Fibroblast of the conjunctiva (primary cell): Measurements from ENCODE around the gene NRTN.

Experiments used
- DNase-seq: peaks from one replicate; pipeline ENCODE4 v3.0.0-alpha.2; 2010; ENCODE audit warnings: low read depth

Gene NRTN

DNA sequence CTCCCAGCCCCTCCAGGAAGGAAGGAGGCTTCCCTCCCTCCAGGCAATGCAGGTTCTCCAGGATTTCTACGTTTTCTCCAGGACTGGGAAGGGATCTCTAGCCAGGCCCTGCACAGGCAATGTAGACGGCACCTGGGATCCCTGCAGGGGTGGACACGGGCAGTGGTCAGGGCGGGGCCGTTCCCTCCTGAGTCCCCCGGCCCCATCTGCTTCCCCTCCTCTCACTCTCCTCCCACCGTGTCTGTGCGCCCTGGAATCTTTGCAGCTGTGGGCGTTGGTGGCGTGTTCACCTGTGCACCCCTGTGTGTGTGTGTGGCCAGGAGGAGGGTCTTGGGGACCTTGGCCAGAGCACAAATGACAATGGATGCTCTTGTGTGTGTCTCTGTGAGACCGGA lies 10.0 kb downstream of the NRTN start:
- no peak for DNase-seq

DNA sequence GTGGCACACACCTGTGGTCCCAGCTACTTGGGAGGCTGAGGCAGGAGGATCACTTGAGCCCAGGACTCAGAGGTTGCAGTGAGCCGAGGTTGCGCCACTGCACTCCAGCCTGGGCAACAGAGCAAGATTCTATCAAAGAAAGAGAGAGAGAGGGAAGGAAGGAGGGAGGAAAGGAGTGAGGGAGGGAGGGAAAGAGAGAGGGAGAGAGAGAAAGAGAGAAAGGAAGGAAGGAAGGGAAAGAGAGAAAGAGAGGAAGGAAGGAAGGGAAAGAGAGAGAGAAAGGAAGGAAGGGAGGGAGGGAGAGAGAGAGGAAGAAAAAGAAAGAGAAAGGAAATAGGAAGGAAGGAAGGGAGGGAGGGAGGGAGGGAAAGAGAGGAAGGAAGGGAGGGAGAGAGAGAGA lies 12.4 kb downstream of the NRTN start:
- DNase-seq = no peak

DNA sequence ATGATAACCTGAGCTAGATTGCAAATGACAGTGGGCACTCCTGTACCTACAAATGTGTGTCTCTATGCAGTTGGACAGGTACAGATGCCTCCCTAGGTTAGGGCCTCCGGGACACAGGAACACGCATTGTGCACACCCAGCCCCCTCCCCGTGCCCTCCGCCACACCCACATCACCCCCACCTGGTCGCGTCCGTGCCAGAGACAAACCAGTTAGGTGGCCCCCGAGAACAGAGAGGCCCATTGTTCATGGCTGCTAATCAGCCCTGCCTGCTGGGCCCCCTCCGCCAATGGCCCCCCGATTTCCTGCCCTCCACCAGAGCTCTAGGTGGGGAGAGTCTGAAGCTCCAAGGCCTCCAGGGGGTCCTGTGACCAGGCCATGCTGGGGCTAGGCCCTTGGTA lies 13.7 kb downstream of the NRTN start:
- DNase-seq = no peak

DNA sequence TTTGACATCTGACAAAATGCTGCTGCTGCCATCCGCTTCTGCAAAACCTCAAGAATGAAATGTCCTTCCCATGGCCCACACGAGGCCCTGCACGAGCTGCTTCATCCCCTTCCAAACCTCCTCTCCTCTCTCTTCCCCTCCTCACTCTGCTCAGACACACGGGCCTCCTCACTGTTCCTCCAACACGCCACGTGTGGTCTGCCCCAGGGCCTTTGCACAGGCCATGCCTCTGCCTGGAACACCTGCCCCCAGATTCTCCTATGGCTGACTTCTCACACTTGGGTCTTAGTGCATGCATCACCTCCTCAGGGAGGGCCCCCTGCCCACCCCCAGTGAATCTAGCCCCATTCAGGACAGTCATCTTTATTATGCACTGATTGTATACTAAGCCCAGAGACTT lies 15.9 kb downstream of the NRTN start:
- DNase-seq = no peak

DNA sequence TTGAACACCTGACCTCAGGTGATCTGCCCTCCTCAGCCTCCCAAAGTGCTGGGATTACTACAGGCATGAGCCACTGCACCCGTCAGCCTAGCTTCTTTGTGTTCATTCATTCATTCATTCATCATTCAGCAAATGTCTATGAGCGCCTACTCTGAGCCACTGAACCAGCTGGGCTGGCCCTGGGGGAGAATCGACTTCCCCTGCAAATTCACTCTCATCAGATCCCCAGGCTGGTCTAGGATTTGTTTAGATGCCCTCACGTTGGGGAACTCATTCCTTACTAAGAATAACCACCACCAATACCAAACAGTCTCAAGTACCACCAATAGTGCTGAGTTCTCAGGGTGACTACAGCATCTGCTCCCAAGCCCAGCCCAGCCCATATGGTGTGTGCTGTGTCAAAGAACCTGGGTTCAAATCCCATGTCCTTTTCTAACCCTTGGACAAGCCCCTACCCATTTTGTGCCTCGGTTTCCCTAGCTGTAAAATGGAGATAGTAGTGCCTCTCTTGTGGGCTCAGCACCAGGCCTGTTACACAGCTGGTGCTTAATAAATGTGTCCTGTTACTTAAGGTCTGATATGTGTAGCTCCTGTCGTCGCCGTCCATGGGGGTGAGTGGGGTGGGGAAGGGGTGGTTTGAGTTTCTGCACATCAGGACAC lies 16.8 kb downstream of the NRTN start:
- DNase-seq = no peak

DNA sequence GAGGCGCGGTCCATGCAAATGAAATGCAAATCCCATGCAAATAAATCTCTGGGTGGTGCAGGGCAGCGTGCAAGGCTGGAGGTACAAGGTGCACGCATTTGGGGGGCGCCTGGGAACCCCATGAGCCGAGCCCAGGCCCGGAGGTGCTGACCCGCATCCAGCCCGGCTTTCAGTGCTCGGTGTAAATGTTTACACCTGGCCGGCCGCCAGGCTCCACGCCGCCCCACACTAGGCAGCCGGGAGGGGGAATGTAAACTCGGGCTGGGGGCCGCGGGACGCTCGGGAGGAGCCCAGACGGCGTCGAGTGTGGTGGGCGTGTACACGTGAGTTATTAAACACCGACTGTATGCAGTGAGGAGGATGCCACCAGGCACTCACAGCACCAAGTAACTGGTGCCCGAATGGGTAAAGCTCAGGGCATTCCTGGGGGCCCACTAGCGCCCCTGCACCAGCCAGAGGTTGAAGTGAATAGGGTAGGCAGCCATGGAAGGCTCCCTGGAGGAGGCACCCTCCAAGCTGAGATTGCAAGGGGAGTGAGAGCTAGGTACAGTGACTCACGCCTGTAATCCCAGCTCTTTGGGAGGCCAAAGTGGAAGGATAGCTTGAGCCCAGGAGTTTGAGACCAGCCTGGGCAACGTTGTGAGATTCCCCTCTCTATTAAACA lies 17.4 kb downstream of the NRTN start:
- no peak for DNase-seq

DNA sequence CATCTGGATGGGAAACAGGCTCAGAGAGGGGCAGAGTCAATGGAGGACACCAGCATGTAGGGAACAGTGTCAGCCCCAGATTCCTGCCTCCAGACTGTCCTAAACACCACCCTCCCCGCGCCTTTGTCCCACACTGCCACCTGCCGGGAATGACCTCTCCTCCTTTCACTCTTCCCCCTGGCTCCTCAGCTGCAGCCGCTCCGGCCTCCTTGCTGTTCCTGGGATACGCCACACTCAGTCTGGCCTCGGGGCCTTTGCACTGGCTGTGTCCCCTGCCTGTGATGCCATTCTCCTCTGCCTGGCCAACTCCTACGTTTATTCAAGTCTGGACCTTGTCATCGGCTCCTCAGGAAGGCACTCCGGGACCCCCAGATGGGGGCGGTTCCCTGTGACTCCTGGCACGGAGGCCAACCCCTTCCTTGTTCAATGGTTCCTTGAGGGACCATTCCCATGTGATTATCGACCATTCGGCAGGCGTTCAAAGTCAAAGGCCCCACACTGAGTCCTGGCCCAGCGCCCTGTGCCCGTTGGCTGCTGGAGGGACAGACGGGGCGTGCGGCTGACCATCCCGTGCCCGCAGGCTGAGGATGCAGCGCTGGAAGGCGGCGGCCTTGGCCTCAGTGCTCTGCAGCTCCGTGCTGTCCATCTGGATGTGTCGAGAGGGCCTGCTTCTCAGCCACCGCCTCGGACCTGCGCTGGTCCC lies 18.9 kb downstream of the NRTN start:
- DNase-seq = no peak

DNA sequence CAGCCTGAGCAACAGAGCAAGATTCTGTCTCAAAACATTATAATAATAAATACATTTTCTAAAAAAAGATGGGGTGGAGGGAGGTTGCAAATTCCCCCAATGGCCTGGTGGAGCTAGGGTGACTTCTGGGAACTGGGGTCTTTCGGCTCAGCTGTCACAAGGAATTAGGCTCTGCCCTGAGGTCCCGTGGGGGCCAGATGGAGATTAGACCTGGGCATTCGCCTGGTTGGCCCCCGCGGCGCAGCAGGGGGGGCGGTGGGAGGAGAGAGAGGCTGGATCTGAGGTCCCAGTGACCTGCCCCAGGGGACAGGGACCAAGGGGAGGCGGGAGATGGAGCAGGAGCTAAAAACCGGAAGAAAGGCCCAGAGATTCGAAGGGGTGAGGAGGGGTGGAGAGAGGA lies 19.9 kb downstream of the NRTN start:
- no peak for DNase-seq

DNA sequence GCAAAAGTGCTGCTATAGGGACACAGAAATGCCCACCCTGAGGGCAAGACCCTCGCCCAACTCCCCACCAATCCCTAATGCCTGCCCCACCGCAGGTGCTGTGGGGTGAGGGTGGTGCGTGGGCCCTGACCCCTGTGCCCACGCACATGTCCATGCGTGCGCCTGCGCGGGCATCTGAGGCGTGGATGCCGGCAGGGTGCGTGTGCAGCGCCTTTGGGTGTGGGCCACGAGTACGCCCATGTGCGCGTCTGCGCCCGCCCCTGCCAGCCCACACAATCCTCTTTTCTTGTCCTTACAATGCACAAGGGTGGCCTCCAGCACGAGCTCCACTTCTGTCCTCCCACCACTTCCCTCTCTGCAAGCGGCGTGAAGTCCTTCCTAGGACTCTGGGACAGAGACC lies 20.3 kb downstream of the NRTN start:
- no peak for DNase-seq

DNA sequence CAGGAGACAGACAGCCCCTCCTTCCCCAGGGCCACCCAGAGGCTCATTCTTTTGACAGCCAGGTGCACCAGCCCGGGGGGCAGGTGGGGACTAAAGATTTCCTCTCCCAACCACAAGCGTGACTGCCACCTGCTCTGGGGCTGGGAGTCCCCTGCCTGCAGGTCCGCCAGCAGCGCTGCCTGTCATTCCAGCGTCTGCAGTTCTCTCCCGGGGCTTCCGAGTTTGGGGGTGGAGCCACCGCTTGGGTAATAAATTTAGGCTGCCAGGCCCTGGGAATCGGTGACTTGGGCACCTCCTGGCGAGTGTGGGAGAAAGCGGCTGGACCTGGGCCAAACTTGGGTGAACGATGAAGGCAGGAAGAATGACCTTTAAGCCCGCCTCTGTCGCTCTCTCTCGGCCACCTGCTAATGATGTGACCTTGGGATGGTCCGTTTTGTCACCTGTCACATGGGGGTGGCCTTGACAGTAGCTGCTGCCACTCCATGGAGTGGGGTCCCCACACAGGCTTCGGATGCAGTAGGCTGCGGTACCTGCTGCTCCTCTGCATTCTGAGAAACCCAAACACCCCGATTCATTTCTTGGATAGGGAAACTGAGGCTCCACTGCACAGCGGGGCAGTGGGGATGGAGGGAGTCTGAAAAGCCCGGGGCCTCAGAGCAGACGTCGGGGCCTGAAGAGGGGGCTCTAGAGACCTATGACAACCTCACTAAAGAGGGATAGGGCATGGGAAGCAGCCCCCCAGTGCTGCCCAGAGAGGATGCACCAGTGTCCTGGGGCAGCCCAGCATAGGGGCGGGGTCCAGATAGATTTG lies 21.9 kb downstream of the NRTN start:
- DNase-seq = no peak

DNA sequence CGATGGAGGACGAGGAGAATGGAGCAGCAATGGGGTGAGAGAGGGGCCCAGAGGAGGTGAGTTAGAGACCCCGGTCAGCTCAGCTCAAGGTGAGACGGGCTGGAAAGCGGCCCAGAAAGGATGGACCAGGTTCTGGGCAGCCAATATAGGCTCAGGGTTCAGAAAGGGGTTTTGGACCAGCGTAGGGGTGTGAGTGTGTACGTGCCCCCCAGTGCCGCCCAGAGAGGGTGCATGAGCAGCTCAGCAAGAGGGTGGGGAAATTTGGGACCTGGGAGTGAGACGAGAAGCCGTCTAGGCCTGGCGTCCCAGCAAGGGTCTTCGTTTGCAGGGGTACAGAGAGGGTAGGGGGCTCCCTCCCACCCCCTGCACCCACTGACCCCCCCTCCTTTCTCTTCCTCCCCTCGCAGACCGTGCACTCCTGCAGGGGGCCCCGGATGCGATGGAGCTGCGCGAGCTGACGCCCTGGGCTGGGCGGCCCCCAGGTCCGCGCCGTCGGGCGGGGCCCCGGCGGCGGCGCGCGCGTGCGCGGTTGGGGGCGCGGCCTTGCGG lies 22.5 kb downstream of the NRTN start:
- DNase-seq = no peak

DNA sequence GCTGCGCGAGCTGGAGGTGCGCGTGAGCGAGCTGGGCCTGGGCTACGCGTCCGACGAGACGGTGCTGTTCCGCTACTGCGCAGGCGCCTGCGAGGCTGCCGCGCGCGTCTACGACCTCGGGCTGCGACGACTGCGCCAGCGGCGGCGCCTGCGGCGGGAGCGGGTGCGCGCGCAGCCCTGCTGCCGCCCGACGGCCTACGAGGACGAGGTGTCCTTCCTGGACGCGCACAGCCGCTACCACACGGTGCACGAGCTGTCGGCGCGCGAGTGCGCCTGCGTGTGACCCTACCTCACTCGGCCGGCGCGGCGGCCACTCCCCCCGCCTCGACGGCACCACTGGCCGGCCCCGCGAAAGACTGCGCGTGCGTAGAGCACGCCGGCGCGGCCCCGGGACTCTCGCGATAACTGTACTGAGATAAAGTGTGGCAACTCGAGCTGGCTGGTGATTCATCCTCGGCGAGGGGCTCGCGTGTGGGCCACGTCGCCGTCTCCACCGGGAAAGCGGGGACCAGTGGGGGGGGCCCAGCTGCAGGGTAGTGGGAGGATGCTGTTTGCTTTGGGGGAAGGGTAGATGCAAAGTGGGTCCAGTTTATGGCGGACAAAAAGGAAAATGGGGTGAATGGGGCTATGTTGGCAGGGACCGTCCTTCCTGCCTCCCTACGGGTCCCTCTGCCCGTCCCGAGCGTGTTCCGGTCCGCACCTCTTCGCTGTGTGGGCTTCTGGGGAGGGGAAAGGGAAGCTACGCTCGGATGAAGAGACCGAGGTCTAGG lies 23.2 kb downstream of the NRTN start:
- DNase-seq = peak; percentile 85

DNA sequence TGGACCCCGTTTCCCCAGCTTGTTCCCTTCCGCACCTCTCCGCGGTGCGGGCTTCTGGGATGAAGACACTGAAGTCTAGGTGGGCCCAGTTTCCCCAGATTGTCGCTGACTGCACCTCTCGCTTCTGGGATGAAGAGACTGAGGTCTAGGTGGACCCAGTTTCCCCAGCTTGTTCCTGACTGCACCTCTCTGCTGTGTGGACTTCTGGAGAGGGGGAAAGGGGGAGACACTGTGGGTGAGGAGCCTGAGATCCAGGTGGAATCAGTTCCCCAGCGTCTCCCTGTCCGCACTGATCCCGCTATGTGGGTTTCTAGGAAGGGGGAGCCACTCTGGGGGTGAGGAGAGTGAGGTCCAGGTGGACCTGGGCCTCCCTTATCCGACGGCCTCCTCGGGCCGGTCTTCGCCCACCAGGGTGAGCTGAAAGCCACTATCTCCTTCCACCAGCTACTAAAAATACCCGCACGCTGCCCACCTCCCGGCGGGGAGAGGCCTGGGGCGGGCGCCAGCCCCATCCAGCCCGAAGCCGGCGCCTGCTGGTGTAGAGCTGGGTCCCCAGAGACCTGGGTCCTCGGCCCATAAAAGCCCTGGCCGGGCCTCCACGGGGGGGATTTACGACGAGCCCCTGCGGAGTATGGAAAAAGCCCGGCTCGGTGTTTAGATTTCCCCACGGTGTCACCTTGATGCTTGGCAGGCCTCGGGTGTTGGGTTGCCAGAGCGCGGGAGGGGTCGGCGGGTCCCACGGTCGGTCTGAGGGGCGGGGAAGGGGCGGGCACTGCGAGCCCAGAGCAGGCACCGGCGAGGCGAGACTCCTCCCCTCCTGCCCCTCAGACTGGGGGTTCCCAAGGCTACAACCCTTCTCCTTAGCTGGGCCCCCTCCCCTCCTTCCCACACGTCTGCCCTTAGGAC lies 24.0 kb downstream of the NRTN start:
- DNase-seq = no peak

DNA sequence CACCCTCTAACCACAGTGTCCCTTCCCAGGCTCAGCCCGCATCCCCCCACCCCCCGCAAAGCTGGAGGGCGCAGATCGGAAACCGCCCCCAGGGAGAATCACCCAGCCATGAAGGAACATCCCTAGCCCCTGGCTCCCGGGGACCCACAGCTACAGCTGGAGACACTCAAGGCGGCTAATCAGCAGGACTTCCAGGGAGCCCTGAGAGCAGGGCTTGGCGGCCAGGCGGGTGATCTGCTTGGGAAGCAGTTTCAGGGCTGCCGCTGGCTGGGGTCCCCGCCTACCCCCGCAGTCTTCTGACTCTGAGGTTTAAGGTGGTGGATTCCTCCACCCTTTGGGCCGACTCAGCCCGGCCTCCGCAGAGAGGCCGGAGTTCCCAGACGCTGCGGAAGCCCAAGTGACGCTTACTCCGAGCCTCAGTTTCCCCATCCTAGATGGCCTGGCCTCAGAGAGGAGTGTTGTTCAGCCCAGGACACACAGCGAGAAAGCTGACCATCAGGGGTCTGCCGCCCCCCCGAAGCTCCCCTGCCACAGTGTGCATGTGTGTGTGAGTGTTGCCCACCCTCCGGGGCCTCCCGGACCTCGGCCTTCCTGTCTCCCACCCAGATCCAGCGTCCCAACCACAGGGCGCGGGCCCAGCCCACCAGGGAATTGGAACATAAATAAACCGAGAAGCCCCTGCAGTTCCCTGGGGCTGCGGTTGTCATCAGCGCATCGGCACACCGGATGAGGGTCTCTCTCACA lies 24.9 kb downstream of the NRTN start:
- DNase-seq = no peak

DNA sequence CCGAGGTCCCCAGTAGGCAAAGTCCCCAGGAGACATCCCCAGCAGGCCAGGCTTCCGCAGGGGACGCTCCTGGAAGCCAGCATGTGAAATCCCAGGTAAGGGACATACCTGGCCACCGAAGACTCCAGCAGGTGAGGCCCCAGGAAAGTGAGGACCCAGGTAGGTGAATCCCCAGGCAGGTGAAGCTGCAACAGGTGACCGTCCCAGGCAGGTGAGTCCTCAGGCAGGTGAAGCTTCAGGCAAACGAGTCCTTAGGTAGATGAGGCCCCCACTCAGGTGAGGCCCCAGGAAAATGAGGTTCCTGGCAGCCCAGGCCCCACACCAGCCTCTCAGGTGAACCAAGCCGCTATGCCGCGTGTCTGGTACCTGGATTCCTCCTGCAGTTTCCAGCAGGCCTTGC lies 26.3 kb downstream of the NRTN start:
- no peak for DNase-seq

DNA sequence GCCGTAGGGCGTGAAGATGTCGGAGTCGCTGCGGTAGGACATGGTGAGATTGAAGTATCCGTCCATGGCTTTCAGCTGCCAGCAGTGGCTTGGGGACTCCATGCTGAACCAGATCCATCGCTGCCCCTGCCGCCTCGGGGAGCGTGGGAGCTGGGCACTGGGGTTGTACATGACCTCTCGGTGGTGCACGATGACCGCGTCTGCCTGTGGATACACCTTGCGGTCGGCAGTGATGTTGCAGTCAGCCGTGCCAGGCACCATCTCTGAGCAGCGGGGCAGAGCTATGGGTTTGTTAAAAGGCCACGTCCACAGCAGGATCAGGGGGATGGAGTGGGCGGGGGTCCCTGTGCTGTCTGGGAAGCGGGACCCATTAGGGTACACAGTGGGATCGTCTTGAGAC lies 27.2 kb downstream of the NRTN start:
- DNase-seq = no peak

DNA sequence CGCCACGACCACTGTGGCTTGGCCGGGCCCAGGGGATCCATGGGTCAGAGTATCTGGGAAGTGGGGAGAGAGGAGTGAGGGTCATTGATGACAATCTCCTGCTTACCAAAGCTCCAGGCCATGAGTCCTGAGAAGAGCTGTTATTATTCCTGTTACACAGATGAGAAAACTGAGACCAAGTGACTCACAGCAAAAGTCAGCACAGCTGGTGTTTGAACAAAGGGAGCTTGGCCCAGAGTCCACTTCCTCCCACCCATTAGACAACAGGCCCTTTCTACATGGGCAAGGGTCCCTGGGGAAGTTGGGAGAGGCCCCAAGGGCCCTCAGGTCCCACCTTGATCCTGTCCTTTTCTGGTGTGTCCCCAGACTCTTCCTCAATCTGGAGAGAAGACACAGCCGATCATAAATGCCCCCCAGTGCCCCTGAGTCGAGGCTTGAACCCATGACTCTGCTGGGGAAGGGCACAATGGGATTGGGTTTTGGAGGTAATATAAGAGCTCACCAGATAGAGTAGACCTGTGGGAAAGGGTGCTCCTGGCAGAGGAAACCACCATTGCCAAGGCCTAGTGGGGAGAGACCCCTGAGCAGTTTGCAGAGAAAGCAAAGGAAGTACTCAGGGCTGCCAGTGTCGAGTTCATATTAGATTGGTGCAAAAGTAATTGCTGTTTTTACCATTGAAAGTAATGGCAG lies 27.8 kb downstream of the NRTN start:
- no peak for DNase-seq

DNA sequence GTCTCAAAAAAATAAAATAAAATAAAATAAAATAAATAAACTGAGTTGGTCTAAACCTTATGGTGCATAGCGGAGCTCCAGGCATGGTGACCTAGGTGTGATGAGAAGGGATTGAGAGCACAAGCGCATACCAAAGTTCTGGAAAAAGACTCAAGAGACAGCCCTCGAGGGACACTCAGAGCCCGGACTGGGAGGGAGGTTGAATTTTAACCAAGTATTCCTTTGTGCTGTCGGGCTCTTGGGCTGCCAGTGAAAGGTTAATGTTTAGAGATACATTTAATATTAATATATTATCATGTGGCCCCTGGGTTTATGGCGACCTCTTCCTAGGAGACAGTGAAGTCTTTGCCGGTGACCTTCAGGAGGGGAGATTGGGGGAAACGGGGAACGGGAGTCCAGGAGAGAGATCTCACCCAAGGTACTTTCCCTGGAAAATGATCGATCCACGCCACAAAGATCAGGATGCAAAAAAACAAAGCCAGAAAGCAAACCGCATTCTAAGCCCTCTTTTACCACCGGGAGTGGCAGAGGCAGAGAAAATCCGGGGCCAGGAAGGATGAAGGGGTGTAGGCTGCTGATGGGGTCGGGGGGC lies 33.0 kb downstream of the NRTN start:
- no peak for DNase-seq
